ENCODE data around the gene SLC6A3.
"Not testable (repeated sequence)": the region's sequence is repeated elsewhere in the genome, so short reads cannot be mapped to it uniquely, and the experiment has no call there.

The SLC6A3 gene

DNA sequence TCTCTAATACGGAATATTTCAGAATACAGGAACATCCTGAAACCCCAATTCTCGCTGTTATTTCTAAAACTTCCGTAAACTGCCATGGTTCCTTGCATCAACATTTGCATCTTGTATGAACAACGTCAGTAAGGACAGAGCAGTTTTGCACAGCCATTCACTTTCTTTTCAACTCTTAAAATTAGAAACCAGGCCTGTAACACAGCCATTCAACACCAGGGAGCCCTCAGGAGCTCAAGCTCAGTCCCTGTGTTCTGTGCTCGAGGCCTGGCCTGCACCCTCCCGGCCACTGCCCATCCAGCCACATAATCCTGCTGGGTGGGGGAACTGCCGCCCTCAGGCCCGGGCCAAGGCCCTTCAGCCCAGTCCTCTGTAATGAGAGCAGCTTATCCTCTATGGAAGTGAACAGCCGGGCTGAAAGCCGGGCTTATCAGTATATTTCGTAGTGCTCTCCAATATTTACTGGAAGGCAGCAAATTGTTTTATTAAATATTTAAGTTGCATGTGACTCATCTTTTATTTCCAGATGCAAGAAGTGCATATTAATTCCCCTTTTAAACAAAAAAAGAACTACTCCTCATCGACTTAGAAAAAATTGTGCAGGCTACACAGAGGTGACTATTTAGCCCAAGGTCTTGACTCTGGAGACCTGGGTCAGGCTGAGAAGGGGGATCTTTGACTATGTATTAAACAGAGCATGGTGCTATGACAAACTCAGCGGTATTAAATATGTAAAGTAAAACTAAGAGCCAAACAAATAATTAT, 33.2 kb upstream of the SLC6A3 start:
- no peak for DNase-seq (ENCODE audit: low read depth in 3 of 3)

DNA sequence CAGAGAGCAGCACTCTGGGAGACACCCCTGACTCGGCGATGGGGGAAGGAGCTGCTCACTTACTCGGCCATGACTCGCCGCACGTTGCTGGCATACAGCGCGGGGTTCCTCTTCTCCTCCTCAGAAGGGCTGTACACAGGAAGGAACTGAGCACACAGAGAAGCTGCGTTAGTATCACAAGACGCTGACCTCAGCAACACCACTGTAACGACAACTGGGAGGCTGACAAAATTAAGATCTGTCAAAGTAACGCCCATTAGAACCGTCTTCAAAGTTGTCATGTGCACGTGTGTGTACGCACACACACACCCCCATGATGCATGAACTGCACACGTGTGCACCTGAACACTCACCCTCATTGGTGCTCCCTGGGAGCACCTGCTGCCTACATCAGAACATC, 32.1 kb upstream of the SLC6A3 start:
- no peak for DNase-seq (ENCODE audit: low read depth in 3 of 3)

DNA sequence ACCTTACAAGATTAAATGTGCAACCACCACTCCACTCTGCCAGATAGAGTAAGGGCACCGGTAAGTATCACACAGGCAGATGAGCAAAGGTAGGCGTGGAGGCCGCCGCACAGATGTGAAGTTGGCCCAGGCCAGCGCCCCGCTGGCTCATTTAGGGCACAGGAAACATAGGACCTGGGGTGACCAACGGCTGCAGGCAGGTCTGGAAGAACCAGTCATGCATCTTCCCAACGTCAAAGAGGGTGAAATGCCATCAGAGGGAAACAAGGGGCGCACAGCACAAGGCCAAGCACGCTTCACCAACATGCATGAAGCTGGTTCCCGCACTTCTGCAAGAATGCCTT, 31.7 kb upstream of the SLC6A3 start:
- DNase-seq (ENCODE audit: low read depth in 3 of 3), result no peak

DNA sequence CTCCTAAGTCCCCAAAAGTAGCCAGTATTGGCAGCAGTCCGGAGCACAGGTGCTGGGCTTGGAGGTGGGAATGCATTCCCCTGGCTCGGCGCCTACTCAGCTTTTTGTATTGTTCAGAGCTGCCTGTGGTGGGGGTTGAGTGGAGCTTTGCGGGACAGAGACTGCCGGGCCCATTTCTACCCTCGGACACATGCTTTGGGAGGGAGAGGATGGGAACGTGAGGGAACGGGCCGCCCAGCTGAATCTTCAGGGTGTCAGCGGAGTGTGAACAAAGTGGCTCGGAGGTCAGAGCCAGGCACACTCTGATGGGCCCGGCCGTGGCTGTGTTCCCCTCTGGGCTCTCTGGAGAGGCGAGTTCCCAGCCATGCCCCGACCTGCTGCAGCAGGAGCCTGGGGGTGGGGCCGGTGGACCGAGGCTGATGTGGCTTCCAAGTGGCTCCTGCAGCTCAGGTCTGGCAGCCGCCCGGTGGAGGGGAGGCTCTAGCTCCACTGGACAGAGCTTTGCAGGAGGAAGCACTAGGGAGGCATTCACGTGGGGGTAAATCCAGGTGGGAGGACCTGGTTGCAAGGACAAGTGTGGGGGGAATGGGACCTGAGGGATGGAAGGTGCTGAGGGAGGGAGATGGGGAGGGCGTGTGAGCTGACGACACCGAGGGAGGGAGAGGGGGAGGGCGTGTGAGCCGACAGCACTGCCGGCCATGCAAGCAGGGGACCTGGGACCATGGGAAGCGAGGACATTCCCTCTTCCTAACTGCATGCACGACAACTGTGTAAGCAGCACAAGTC, 31.1 kb upstream of the SLC6A3 start:
- no peak for DNase-seq (ENCODE audit: low read depth in 3 of 3)

DNA sequence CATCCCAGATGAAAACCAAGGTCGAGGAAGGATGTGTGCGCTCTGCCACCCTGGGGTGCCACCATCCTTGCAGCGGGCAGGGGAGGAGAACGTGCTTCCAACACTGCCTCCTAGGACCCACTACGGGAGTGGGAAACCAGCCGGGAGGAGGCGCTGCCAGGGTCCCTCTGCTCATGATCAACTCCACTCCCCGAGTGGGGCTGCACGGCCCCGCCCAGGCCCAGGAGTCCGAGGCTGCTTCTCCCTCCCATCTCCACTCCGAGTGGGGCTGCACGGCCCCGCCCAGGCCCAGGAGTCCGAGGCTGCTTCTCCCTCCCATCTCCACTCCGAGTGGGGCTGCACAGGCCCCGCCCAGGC, 30.3 kb upstream of the SLC6A3 start:
- DNase-seq (ENCODE audit: low read depth in 3 of 3), result not testable (repeated sequence)

DNA sequence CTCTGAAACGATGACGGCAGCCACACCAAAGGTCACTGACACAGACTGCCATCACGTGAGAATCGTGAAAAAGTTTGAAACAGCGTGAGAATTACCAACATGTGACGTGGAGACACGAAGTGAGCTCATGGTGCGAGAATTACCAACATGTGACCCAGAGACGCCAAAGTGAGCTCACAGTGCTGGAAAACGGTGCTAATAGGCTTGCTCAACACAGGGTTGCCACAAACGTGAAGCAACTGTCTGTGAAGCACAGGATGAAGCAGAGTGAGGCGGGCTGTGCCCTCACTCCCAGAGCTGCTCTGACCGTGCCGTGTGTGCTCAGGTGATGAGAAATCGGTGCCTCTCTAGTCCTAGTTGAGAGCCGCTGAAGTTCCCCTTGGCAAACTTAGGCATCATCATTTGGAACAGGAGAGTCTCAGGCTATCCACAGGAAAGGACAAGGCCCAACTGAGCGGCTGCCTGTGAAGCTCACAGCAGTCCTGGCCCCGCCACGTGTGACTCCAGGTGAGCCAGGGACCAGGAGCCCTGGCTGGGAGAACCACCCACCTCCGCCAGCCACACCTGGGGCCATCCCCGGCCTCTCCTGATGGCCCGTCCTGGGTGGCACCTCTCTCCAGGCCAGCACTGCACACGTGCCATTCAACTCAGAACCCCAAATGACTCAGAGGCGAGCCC, 29.8 kb upstream of the SLC6A3 start:
- no peak for DNase-seq (ENCODE audit: low read depth in 3 of 3)

DNA sequence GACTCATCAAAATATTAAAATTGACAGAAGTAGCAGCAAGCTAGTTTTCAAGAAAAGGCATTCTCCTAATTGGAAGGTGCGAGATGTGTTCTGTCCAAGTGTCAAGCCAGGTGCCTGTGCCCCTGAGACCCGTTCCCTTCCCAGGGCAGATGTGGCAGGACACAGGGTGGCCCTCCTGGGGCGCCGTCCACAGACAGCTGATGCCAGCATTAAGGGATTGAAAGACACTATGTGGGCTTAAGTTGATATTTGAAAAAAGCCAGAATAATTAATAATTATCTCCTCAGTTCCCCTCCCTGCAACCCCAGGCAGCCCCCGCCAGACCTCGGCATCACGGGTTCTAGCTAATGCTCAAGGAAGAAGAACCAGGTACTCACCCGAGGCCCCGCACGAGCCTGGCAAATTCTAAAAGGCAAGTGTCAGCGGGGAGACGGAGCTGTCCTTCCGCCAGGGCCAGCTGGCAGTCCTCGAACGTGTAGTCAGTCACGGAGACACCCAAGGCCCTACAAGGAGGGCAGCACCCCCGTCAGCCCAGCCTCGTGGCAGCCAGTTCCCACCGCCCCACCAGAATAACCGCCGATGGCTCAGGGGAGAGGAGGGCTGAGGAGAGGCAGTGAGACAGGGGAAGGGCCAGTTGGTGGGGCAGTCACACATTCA, 29.1 kb upstream of the SLC6A3 start:
- DNase-seq (ENCODE audit: low read depth in 3 of 3), result no peak

DNA sequence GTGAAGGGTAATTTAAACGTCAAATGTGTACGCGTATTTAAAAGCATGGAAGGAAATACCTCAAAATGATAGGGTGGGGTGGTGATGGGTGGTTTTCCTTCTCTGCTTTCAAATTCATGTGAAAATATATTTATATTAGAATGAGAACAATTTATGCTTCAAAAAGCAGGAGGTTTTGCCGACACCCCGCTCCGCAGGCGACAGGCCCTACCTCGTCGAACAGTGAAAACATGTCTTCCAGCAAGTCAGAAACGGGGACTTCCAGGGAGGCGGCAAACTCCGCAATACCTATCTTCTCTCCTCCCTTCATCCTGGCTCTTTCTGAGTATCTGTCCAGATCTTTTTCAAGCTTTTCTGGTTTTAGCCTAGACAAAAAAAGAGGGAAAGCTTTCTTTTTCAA, 28.5 kb upstream of the SLC6A3 start:
- no peak for DNase-seq (ENCODE audit: low read depth in 3 of 3)

DNA sequence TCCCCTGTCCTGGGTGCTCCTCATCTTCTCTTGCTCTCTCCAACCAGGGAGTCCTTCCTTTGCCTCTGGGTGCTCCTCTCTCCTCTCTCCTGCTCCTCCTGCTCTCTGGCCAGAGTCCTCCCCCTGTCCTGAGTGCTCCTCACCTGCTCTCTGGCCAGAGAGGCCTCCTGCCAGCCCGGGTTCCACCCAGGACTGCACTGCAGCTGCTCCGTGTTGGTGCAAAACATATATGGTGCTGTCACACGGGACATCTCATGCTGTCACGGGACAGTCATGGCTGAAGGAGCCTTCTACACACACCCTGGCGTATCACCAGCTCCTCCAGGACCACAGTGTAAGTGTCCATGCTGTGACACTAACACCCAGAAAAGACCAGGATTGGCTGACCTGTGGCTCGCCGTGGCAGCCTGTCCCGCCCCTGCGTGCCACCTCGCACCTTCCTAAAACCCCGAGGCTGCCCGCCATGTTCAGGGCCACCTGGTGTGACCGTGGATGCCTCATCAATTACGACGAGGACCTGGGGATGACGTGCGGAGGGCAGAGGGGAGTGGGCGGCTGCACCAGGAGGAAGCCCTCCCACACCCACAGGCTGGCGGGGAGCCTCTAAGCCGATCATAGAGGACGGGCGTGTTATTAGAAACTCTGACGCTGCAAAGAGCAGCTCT, 27.9 kb upstream of the SLC6A3 start:
- DNase-seq (ENCODE audit: low read depth in 3 of 3), result no peak

DNA sequence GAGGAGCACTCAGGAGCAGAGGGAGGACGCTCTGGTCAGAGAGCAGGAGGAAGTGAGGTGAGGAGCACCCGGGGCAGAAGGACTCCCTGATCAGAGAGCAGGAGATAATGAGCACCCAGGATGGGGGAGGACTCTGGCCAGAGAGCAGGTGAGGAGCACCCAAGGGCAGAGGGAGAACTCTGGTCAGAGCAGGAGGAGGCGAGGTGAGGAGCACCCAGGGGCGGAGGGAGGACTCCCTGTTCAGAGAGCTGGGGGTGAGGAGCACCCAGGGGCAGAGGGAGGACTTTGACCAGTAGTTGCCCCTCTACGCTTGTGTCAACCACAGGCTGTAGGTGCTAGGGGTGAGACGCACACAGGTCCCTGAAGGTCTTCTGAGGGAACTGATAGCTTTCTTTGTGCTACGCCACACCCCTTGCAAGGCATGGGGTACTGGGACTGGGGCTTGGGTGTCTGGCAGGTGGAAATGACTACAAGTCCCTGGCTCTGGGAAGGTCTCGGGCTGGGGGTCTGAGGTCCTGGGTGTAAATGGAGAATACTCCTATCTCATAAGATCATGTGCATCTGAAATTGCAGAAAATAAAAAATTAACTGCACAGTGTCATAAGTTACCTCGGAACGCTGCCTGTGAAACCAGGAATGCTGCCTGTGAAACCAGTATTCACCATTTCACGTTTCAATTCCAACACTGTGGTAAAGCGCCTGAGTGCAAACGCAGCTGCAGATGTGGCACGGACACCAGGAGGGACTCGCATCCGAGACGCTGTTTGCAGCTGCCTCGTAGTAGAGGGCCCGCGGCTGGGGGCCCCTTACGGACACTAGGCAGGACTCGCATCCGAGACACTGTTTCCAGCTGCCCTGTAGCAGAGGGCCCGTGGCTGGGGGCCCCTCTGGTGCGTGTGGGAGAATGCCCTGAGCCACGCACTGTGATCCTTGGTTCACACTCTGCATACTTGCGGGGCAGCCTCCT, 27.0 kb upstream of the SLC6A3 start:
- no peak for DNase-seq (ENCODE audit: low read depth in 3 of 3)

DNA sequence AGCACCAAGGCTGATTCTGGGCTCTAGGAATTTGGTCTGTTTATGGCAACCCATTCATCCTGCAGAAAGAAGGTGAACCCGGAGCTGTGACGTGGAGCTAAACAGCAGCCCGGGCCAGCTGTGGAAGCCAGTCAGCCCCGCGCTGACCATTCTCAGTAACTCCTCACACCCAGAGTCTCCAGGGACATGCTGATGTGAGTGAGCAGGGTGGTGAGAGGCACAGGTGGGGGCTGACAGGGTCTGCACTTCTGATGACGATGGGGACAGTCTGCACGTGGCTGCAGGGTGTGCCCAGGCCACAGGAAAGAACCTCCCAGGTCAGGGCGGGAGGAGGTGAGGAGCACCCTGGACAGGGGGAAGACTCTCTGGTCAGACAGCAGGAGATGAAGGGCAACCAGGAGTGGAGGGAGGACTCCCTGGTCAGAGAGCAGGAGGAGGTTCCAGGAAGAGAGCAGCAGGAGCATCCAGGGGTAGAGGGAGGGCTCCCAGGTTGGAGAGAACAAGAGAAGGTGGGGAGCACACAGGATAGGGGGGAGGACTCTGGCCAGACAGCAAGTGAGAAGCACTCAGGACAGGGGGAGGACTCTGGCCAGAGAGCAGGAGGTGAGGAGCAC, 26.1 kb upstream of the SLC6A3 start:
- DNase-seq (ENCODE audit: low read depth in 3 of 3), result no peak

DNA sequence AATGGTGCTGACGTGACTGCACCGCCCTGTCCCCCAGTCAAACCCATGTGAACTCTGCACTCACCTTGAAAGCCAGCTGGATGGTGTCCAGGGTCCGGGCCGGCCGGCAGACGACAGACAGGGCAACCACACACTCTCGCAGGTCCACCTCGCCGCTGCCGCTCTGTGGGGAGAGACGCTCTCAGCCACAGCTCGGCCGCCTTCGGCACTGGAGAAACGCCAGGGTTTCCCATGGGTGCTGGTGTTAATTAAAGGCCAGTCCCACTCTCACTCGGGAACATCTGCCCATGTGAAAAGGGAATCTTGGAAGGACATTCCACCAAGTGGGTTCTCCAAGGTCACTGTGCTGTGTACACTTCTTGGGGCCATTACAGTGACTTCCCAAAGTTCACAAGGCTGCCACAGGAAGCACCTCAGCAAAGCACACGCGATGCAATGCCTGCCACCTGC, 25.5 kb upstream of the SLC6A3 start:
- DNase-seq (ENCODE audit: low read depth in 3 of 3), result no peak

DNA sequence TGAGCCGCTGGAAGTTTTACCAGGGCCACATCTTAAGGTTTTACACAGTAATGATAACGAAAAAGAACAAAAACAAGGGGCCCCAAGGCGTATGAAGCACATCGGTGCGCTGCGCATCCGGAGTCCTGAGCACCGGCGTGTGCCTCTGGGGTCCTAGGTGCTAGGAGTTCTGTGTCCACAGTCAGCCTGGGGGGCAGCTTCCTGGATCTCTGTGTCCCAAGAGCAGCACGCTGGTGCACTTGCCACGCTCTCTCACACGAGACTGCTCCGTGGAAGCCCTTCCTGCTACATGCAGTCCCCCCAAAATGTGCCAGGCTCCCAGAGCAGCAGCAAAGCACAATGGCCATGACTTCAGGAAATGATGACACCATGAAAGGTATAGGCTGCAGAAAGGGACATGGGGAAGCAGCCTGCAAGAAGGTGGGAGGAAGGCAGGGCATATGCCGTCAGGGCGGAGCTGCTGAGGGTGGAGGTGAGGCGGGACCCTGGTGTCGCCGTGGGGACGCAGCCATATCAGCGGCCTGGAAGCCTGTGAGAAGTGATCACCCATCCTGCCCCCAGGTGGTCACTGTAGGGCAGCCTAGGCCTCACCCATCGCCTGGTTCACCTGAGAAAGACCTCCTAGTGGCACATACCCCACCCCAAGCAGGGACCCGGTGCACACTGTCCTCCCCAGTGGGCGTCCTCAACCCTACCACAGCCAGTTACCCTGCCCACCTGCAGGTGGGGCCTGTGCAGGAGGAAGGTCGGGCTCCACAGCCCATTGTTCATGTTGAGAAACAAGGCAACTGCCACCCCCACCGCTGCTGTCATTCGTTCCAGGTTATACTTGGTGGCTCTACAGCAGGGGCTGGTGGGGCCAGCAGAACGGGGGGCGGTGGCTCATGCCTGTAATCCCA, 23.6 kb upstream of the SLC6A3 start:
- no peak for DNase-seq (ENCODE audit: low read depth in 3 of 3)

DNA sequence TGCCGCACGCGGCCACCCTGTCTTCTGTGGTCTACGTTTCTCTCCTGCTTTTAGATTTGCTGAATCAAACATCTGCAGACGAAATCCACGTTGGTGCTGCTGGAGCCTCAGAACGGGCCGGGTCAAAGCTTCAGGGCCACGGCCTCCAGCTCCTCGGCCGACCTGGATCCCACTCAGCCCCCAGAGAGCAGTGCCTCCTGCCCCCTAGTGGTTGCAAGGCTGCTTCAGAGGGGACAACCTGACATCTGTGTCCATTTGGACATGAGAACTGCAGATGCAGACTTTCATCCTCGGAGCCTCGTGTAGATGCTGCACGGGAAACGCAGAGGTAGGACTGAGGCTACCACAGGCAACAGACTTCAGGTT, 23.0 kb upstream of the SLC6A3 start:
- no peak for DNase-seq (ENCODE audit: low read depth in 3 of 3)

DNA sequence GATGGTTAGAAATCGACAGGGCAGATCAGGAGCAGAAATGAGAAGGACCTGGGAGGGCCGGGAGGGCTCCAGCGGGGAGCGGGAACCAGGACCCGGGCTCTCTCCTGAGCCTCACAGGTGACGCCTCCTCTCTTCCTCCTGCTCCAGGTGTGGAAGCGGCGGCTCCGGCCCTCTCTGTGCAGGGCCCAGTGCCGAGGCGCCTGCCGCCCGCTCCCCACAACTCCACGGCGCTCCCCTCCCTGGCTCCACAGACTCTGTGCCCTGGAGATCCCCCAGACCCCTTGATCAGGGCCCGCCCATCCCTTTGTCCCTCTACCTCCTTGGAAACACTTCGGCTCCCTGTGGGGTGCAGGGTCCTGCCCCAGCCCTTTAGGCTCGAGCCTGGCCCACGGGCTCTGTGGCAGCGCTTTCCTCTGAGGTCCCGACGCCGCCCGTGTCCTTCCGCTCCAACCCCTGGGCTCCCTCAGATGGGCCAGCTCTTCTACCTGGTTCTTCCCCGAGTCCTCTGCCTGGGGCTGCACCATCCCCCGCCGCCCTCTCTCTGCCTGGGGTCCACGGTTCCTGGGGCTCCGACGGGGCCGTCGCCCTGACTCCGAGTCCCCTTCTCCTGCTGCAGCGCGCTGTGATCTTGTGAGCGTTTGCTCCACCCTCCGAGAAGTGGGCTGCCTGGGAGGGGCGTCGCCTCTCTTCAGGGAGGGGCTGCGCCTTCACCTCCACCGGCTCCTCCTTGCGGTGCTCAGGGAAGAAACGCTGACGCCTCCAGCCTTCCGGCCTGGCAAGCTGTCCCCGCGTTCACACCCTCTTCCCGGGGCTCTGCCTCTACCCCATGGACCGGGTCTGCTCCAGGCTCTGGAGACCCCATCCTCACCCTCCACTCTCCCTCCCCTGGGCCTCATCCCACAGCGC, 22.4 kb upstream of the SLC6A3 start:
- DNase-seq (ENCODE audit: low read depth in 3 of 3), result no peak

DNA sequence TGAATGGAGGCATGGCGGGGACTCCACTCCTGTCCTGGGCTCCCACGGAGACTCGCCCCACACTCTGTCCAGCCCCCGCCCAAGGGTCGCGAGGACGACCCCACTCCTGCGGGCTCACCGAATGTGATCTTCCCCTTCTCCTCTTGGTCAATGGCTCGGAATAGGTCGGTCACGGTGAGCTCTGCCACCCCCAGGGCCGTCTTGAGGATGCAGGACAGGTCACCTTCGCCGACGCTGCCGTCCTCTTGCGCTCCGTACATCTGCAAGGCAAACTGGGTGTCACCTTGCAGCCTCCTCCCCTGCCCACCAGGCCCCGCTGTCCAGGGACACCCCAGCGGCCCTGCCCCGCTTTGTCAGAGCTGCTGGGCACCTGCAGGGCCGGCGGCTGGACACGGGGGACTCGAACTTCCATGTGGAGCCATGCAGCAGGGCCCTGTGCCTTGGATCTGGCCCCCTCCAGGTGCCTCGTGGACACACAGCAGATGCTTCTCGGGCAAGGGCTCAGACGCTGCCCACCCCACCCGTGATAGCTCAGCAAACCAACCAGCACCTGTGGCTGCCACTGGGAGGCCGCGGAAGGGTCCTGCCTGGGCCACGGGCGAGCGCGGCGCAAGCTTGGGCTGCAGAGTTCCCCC, 21.5 kb upstream of the SLC6A3 start:
- no peak for DNase-seq (ENCODE audit: low read depth in 3 of 3)

DNA sequence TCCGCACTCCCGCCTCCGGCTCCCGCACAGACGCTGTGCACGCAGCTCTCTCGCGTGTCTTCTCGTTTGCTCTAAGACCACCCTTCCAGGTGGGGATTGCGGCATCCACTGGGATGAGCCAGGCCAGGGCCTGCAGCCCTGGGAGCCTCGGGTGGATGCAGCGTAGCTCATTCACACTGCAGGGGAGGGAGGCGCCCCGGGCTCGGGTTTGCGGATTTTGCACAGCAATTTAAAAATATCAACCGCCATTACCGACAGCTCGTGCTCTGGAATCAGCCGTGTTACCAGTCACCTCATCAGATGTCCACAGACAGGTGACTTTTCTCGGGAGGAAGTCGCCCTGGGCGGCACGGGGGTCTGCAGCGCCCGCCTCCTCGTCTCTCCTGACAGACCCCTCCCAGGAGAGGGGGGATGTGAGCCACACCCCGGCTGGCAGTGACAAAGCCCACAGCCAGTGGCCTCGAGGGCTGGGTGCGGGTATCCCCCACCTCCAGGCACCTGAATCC, 20.8 kb upstream of the SLC6A3 start:
- DNase-seq (ENCODE audit: low read depth in 3 of 3), result no peak
